ENCODE data around the gene ABHD5.
"Not testable (repeated sequence)": the region's sequence is repeated elsewhere in the genome, so short reads cannot be mapped to it uniquely, and the experiment has no call there.

ABHD5 gene

DNA sequence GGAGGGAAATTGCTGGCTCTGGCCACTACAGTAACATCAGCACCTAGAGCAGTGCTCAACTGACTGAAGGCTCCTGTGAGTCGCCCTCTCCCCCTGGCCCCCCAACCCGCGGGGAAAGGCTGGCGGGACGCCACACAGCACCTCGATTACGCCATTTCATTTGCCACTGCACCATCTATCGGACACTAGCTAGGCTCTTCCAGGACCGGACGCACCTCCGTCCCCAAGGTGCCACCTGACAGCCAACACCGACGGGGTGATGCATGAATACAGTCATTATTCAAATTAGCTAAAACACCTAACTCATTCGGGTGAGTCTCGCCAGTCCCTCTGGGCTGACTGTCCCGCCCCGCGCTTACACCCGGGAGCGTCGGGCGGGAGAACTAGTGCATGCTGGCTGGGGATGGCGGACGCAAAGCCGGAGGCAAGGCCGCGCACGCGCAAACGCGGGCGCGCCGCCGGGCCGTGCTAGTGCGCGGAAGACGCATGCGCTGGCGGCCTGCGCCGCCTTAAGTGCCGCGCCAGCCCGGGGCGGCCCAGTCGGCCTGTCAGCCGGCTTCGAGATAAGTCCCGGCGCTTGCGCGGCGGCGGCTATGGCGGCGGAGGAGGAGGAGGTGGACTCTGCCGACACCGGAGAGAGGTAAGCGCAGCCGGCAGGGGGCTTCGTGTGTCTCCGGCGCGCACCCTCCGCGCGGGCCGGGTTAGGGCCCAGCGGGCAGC lies at the start of gene ABHD5:
Gene ABHD5, plus strand, starts transcription at position 539 of the 720 bp plus-strand sequence. Its CDS starts 55 bp downstream, at position 594.
- peak; percentile 24 for DNase-seq

DNA sequence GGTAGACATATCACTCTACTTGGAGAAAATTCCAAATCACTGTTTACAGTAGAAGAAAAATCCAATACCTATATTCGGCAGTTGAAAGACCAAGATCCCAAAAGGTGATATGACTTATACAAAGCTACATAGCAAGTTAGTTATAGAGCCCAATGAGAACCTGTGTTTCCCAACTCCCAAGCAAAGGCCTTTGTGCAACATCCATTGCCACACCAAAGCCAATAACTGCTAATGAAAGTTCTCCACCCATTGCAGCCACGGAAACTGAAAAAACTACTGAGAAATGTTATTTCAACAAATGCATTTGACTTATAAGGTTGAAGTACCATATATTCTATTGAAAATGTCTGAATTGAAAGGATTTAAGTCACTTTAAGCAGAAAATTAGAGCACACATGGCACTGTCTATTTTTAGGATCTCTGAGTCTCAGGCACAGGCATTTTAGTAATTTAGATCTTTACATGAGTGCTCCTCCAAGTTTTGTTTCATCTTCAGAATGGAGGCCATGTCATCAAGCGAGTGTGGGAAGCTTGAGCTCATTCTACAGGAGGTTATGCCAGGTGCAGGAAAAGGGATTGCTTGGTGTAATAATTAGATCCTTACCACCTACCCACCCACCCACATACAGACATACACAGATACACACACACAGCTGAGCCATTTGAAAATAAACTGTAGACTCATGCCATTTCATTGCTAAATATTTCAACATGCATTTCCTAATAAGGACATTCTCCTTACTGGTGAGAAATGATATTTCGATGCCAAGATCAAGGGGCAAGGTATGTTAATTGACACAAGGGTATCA lies 49.2 kb upstream of the ABHD5 start:
- DNase-seq, result no peak

- no peak for DNase-seq
These were observed 46.3 kb upstream of the ABHD5 start for GRCh38 chr3:43644443-43644842.

DNA sequence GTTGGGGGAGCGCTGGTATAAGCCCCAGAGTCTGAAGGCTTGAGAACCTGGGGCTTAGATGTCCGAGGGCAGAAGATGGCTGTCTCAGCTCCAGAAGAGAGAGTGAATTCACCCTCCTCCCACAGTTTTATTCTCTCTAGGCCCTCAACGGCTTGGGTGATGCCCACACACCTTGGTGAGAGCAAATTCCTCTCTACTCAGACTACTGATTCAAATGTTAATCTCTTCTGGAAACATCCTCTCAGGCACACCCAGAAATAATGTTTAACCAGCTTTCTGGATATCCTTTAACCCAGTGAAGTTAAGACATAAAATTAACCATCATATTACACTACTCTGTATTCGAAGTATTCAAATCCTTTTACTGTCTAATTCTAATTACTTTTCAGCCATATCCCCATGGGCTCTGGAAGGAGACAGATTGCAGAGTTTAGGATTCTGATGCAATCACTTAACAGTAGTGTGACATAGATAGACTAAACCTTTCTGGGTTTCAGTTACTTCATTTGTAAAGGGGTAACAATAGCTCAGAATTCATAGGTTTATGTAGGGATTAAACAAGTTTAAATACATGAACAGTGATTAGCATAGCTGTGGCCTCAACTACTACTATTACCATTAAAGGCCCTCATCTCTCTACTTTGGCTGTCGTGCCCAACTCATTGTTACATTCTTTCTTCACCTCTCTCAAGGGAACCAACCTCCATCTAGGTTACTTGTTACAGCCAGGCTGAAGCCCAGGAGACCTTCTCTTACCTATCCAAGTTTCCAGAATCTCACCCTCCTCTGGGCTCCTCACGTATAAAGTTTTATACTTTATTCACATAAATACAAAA lies 43.2 kb upstream of the ABHD5 start:
- DNase-seq, result no peak

GRCh38 chr3:43648957-43649356 lies 41.8 kb upstream of the ABHD5 start:
- no peak for DNase-seq

- no peak for DNase-seq
These were observed 41.3 kb upstream of the ABHD5 start for GRCh38 chr3:43649365-43649968.

DNA sequence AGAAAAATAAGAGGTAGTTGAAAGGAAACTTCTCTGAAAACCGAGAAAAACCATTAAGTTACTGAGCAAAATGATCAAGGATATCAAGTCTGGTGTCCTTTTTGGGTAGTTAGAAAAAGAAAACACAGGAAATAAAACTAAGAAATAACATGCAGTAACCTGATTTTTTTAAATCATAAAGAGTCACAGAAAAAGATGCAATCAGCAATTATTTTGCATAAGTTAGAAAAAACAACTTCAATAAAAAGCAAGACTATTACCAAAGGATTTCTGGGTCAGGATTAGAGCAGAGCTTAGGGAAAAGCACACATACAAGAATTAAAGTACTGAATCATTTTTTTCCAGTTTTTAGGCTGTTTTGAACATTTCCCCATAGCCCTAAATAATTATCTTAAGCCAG lies 40.4 kb upstream of the ABHD5 start:
- DNase-seq, result no peak

GRCh38 chr3:43656390-43656789 lies 34.3 kb upstream of the ABHD5 start:
- not testable (repeated sequence) for DNase-seq

- no peak for DNase-seq
These were observed 31.4 kb upstream of the ABHD5 start for GRCh38 chr3:43659250-43659880.

GRCh38 chr3:43661376-43661775 lies 29.4 kb upstream of the ABHD5 start:
- not testable (repeated sequence) for DNase-seq

GRCh38 chr3:43665011-43665410 lies 25.7 kb upstream of the ABHD5 start:
- not testable (repeated sequence) for DNase-seq

- DNase-seq, result no peak
These were observed 19.9 kb upstream of the ABHD5 start for GRCh38 chr3:43670635-43671522.

DNA sequence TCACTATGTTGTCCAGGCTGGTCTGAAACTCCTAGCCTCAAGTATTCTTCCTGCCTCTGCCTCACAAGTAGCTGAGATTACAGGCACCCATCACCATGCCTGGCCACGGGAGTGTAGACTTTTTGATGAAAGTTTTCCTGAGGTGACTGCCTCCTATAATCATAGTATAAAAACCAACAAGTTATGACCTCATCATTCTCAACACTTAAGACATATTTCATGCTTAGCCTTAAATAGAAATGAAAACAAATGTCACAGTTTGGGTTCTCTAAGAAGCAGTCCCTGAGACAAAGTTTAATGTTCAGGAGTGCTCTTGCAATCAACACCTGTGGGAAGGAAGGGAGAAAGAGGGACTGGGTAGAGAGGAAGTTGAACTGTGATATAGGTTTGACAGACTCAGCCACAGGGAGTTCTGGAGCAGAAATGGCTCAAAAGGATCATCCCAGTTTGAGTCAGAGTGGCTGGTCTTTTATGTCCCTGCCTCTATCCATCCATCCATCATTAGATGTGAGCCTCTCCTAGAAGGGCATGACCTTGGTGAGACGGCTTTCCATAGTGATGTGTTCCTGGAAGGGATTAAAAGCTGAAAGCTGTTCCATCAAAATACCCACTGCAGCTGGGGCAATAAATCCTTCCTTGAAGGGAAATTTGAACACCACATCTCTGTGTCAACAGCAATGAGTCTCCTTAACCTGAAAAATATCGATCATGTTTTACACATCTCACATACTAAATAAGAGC lies 16.2 kb upstream of the ABHD5 start:
- DNase-seq, result no peak

DNA sequence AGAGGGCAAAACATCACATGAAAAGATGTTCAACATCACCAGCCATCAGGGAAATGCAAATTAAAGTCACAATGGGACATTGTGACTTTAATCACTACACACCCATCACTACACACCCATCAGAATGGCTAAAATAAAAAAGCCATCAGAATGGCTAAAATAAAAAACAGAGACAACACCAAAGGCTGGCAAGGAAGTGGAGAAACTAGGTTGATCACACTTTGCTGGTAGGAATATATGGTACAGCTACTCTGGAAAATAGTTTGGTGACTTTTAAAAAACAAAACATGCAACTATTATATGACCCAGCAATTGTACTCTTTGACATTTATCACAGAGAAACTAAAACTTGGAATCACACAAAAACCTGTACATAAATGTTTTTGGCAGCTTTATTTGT lies 15.1 kb upstream of the ABHD5 start:
- no peak for DNase-seq

- DNase-seq, result no peak
These were observed 14.3 kb upstream of the ABHD5 start for GRCh38 chr3:43676441-43676840.

- DNase-seq, result not testable (repeated sequence)
These were observed 12.4 kb upstream of the ABHD5 start for GRCh38 chr3:43678375-43678774.

DNA sequence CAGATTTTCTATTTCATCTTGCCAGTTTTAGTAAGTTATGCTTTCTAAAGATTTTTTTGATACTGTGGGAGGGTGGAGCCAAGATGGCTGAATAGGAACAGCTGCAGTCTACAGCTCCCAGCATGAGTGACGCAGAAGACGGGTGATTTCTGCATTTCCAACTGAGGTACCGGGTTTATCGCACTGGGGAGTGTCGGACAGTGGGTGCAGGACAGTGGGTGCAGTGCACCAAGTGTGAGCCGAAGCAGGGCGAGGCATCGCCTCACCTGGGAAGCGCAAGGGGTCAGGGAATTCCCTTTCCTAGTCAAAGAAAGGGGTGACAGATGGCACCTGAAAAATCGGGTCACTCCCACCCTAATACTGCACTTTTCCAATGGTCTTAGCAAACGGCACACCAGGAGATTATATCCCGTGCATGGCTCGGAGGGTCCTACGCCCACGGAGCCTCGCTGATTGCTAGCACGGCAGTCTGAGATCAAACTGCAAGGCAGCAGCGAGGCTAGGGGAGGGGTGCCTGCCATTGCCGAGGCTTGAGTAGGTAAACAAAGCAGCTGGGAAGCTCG lies 11.8 kb upstream of the ABHD5 start:
- DNase-seq, result not testable (repeated sequence)

DNA sequence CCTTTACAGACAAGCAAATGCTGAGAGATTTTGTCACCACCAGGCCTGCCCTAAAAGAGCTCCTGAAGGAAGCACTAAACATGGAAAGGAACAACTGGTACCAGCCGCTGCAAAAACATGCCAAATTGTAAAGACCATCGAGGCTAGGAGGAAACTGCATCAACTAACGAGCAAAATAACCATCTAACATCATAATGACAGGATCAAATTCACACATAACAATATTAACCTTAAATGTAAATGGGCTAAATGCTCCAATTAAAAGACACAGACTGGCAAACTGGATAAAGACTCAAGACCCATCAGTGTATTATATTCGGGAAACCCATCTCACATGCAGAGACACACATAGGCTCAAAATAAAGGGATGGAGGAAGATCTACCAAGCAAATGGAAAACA lies 9.9 kb upstream of the ABHD5 start:
- not testable (repeated sequence) for DNase-seq

- DNase-seq, result no peak
These were observed 5.8 kb upstream of the ABHD5 start for GRCh38 chr3:43684944-43685343.

DNA sequence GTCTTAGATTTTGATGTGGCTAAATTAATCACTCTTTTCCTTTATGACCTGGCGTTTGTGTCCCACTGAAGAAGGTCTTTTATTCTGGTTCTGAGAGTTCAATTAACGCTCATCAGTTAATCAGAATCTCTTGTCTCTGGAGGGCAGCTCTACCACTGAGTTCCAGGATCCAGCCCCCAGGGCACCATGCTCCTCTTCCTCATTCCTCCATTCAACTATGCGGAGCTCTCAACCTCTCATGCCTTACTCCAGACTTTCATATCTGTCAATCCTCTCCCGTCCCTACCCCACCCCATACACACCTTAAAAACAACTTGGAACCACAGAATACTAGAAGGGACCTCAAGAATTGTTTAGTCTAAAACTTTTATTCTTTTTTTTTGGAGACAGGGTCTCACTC lies 4.8 kb upstream of the ABHD5 start:
- no peak for DNase-seq
